ENCODE data around the gene SEPTIN3.

DNA sequence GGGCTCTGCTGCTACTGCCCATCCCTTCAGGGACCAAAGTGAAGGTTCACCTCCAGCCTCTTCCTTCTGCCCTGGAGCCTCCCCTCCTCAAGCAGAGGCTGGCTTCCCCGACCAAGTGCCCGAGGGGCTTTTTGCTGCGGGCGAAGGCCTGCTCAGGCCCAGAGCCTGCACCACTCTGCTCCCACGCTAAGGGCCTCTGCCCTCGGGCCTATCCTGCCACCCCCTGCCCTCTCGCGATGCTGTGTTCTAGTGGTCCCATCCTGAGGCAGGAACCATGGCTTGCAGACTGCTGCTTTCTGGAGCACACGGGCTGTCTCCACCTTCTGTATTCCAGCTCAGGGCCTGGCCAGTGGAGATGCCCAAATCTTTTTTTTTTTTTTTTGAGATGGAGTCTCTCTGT is 33.7 kb upstream of the SEPTIN3 start:
- TF ChIP-seq SRF (IDR thresholded peaks at IDR 0.05; ENCODE audit: low read depth in 2 of 2, low read length in 2 of 2): no peak
- TF ChIP-seq, protein P1, sequence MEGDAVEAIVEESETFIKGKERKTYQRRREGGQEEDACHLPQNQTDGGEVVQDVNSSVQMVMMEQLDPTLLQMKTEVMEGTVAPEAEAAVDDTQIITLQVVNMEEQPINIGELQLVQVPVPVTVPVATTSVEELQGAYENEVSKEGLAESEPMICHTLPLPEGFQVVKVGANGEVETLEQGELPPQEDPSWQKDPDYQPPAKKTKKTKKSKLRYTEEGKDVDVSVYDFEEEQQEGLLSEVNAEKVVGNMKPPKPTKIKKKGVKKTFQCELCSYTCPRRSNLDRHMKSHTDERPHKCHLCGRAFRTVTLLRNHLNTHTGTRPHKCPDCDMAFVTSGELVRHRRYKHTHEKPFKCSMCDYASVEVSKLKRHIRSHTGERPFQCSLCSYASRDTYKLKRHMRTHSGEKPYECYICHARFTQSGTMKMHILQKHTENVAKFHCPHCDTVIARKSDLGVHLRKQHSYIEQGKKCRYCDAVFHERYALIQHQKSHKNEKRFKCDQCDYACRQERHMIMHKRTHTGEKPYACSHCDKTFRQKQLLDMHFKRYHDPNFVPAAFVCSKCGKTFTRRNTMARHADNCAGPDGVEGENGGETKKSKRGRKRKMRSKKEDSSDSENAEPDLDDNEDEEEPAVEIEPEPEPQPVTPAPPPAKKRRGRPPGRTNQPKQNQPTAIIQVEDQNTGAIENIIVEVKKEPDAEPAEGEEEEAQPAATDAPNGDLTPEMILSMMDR (IDR thresholded peaks at IDR 0.05 in 2 of 3, conservative IDR thresholded peaks at IDR 0.05 in 1 of 3; ENCODE audit: control insufficient read depth in 2 of 3, extremely low read depth in 1 of 3, insufficient read depth in 1 of 3, low read depth in 3 of 3, low read length in 3 of 3): no peak

All from GM12878 (cell line).